Superior temporal gyrus (tissue), 1 donor: ENCODE measurements around the gene ZNF141.
"Not testable (repeated sequence)": the region's sequence is repeated elsewhere in the genome, so short reads cannot be mapped to it uniquely, and the experiment has no call there.

Source experiments
- DNase-seq: peaks from one replicate; pipeline ENCODE4 v3.0.0-alpha.2; 2016; ENCODE audit errors: extremely low spot score

ZNF141 gene

DNA sequence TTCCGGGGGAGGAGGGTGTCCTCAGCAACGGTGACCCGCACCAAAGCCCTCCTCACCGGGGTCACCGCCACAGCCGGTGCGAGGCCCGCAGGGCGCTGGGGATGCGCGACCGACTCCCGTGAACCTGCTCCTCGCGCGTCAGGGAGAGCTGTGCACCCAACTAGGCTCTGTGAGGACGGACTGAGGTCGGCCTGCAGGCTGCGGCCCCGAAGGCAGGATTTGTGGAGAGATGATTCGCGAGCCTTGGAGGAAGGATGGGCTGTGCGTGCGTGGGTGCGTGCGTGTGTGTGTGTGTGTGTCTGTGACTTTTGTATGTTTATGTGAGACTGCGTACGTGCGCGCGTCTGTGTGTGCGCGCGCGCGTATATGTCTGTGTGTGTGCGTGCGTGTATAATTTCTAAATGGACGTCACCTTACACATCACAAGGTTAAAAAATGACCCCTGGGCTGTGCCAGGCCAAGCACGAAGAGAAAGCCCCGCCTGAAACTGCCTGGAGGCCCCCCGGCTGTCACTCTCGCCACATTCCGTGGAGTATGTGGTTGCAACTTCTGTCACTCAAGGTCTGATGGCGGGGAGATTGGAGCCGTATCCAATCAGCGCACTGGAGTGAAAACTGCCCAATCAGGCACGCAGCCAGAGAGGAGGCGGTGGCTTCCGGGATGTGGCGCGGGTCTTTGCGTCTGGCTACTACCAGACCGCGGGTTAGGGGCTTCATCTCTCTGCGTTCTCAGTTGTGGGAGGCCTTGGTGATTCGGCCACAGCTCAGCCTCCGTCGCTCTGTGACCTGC is at the start of gene ZNF141:
Gene ZNF141 (plus strand): TSS at position 672 of the 789 bp plus-strand sequence. CDS start 170 bp downstream, outside the sequence.
- peak; percentile 99 for DNase-seq

DNA sequence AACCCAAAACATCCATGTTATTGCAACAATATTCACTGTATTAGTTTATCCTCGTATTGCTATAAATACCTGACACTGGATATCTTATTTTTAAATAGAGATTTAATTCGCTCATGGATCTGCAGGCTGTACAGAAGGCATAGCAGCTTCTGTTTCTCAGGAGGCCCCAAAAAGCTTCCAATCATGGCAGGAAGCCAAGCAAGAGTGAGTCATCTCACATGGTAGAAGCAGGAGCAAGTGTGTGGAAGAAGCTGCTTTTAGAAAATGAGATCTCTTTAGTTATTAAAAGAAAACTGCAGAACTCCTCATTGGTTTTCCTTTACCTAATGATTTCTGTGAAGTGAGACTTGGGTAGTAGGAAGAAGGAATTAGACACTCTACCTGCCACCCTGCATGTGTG is 48.7 kb upstream of the ZNF141 start:
- no peak for DNase-seq

DNA sequence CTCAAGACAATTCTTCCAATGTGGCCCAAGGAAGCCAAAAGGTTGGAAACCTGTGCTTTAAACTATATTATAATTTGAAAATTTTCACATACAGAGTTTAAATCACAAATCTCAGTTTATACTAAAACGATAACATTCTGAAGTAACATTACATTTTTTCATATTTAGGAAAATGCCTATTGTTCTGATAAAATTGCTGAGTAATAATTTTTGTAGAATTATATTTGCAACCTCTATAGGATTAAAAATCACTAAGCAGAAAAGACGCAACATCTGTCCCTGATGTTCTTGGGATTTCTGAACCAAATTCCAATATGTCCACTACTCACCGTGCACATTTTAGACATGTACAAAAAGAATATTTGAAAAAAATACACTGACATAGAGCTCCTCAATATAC is 42.9 kb upstream of the ZNF141 start:
- no peak for DNase-seq

DNA sequence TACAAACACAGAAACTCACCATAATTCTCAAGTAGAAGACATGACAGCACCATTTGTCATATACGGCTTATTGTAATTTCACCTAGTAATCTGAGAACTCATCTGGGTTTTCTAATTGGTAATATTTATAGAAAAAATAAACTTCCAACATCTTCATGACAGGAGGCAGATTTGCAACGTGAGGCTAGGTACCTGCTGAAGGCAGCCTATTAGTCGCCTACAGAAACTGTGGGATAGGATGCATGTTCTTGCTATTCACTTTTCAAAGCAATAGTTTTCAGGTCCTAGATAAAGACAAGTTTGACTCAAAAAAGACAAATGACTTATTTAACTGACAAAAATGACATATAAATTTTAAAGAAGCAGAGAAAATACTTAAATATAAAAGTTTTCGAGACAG is 35.2 kb upstream of the ZNF141 start:
- no peak for DNase-seq

DNA sequence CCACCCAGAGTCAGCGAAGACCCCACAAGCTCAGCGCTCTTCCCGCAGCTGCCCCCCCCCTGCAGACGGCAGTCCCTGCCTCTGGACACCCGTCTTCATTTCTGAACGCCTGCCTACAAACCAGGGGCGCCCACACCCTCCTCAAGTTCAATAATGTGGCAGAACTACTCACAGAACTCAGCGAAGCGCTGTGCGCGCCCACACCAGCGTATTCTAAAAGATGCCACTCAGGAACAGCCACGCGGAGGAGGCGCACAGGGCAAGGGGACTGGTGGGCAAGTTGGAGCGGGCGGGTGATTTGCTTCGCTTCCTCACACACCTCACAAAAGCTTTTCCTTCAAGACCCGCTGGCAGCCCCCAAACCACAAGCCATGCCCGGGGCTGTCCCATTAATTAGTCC is 33.1 kb upstream of the ZNF141 start:
- DNase-seq, result not testable (repeated sequence)

DNA sequence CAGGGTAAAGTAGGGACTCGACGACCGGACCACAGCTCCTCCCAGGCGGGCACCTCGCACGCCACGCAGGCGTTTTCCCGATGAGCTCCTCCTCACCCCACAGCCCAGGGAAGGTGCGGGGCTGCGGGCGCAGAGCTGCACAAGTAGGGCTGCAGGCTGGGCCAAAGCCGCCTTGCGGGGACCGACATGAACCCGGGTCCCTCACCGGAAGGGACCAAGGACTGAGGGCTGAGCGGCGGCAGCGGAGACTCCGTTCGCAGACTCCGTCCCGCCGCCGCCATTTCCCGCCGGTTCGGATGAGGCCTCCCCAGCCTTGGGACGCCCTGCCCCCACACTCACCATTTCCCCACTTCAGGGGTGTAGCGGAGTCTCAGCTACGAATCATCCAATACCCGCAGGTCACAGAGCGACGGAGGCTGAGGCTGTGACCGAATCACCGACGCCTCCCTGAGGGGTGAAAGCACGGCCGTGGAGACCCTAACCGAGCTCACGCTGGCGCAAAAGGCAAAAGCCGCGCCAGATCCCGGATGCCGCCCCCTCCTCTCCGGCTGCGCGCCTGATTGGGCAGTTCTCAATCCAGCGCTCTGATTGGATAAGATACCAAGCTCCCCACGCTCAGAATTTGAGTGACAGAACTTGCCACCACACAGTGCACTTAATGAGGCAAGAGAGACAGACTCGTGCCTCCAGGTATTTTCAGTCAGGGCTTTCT is 32.5 kb upstream of the ZNF141 start, which contains the start of gene ZNF732:
Gene ZNF732 (minus strand): TSS at position 506 of the 712 bp plus-strand sequence. CDS start 164 bp downstream, at position 342.
- peak; percentile 18 for DNase-seq

DNA sequence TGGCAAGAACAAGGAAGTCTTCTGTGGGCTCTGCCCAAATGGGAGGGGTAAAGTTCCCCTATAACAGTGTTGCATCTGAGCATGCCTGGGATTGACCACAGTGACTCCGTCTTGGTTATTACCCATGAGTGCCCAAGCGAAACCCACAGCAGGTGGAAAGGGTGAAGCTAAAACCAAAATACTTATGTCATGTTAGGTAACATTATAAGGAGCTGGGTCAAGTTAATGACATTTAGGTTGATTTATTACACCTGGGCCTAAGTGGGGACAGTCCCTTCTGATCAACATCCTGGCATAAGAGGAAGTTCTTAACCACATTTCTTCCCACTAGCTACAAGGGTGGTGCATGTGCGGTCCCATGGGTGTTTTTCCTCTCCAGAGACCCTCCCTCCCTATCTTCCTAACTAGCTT is 31.1 kb upstream of the ZNF141 start:
- no peak for DNase-seq

DNA sequence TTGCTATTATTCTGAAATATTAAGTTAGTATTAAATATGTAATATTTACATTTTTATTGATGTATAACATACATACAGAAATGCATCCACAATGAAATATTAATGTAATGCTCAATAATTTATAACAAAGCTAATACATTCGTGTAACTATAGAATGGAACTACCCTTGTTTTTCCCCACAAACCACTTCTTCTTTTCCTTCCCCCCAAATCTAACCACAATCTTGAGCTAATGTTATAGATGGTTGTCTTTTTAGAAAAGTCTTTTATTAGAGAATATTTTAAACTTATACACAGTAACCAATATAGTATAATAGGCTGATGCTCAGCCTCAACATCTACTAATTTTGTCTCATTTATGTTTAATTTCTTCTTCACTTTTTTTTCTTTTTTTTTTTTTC is 27.8 kb upstream of the ZNF141 start:
- no peak for DNase-seq

DNA sequence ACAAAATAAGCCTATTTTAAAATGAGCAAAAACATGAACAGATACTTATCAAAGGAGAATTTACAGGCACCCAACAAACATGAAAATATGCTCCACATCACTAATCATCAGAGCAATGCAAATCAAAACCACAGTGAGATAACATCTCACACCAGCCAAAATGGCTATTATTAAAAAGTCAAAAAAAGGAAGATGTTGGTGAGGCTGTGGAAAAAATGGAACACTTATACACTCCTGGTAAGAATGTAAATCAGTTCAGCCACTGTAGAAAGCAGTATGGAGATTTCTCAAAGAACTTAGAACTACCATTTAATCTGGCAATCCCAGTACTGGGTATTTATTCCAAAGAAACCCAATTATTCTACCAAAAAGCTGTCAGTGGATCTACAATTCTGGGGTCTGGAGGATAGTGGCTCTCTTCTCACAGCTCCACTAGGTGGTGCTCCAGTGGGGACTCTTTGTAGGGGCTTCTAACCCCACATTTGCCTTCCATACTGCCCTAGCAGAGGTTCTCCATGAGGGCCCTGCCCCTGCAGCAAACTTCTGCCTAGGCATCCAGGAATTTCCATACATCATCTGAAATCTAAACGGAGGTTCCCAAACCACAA is 23.2 kb upstream of the ZNF141 start:
- no peak for DNase-seq

DNA sequence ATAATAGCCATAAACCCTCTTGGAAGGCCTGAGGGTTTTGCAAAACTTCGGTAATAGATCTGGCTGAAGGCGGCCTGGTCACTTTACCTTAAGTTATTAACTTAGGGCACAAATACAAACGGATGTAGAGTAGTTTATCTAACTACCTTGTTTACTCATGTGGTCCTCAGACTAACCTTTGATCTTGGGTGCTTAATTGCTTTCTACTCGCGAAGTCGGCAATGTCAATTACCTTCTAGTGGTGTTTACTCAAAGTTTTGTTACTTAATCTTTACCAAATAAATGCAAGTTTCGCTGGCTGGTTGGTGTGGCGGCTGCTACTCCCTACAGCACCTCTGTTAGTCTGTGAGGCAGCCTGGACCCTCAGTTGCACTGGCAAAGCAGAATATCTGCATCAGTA is 8.9 kb upstream of the ZNF141 start:
- DNase-seq, result no peak

DNA sequence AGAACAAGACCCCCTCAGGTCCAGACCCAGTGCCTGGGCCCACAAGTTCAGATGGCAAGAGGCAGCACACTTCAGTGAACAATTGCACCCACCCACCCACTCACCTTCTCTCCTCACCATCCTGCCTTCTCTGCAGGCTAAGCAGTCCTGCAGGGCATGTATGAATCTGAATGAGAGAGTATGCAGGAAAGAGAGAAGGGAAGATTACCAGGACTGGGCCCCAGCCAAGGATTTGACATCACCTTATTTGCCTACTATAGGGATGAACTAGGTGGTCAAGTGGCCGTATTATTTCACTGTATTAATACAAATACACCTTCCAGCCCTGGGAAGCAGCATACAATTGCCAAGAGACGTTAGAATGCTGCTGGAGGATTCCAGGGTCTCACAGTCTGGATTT is 2.1 kb upstream of the ZNF141 start:
- no peak for DNase-seq

DNA sequence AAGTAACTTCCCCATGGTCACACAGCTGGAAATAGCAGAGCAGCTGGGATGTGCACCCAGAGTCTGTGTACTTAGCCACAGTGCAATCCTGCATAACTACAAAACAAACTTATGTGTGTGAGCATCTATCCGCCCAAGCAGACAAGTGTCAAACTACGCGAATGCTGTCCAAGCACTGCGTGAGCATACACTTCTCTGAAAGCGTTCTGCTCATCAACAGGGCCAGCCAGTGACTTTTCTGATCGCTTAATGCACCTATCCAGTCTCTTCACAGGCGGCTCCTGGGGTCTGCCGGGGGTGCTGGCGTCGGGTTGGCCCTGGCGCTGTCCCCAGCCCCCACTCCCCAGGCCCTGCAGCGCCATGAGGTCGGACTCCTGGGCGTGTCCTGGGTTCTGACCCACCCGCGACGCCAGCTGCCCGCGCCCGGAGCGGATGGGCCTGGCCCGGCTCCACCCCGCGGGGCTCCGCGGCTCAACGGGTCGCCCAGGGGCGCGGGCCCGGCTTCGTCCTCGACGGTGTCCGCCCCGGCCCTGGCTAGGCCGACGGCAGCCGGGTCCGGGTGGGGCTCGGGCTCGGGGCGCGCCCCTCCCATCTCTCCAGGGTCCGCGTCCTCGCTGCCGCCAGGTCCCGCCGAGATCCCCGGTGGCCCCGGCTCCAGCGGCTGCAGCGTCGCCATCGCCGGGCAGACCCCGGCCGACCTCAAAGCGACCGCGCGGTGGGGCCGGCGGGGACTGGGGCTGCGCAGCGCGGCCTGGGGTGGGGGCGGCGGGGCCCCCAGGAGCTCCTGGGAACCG is 1.3 kb upstream of the ZNF141 start:
- DNase-seq, result peak; percentile 31

DNA sequence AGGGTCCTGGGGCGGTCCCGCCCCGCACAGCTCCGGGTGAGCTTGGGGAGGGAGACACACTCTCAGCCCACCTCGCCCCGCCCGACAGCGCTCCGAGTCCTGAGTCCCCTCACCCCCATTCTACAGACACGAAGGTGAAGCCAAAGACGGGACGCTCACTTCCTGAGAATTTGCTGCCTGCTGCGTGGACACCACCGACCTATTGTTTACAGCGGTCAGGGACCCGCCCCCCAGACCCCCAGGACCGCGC is 796 bp upstream of the ZNF141 start:
- DNase-seq, result peak; percentile 25

DNA sequence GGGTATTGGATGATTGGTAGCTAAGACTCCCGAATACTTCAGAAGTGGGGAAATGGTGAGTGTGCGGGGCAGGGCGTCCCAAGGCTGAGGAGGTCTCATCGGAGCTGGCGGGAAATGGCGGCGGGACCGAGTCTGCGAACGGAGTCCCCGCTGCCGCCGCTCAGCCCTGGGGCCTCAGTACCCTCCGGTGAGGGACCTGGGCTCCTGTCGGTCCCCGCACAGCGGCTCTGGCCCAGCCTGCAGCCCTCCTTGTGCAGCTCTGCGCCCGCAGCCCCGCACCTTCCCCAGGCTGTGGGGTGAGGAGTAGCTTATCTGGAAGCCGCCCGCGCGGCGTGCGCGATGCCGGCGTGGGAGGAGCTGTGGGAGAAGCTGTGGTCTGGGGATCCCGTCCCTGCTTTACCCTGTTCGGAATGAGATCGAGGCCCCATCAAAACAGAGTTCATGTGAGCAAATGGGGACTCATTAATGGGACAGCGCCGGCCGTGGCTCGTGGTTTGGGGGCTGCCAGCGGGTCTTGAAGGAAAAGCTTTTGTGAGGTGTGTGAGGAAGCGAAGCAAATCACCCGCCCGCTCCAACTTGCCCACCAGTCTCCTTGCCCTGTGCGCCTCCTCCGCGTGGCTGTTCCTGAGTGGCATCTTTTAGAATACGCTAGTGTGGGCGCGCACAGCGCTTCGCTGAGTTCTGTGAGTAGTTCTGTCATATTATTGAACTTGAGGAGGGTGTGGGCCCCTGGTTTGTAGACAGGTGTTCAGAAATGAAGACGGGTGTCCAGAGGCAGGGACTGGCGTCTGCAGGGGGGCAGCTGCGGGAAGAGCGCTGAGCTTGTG is 531 bp downstream of the ZNF141 start:
- DNase-seq, result no peak

DNA sequence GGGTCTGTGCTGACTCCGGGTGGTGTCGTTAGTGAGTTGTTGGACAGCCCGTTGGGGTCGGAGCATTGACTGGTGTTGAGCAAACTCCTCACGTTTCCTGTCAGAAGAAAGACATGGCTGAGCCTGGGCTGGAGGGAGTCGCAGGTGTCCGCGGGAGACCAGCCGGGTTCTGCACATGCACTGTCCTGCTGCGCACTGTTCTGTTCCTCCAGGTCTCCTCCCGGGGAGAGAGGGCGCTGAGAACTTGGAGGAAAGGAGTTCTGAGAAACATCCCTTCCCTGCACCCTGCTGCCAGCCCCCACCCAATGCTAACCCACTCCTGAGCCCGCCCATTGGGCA is 1.1 kb downstream of the ZNF141 start:
- DNase-seq, result no peak

DNA sequence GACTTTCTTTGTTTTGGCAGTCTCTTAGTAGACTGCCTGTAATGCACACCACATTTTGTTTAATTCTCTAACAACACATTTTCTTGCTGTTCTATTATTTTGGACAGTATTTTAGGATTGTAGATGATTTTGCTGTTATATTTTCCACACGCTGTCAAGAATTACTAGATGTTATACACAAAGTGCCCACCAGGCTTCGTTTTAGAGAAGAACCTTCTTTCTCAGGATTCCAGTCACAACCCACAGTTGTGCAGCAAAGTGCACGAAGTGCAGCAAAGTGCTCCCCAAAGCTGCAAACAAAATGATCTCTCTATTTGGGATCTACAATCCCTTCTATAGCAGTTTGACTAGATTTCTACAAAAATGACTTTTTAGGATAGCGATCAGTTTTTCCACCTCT is 2.4 kb downstream of the ZNF141 start:
- DNase-seq, result no peak

DNA sequence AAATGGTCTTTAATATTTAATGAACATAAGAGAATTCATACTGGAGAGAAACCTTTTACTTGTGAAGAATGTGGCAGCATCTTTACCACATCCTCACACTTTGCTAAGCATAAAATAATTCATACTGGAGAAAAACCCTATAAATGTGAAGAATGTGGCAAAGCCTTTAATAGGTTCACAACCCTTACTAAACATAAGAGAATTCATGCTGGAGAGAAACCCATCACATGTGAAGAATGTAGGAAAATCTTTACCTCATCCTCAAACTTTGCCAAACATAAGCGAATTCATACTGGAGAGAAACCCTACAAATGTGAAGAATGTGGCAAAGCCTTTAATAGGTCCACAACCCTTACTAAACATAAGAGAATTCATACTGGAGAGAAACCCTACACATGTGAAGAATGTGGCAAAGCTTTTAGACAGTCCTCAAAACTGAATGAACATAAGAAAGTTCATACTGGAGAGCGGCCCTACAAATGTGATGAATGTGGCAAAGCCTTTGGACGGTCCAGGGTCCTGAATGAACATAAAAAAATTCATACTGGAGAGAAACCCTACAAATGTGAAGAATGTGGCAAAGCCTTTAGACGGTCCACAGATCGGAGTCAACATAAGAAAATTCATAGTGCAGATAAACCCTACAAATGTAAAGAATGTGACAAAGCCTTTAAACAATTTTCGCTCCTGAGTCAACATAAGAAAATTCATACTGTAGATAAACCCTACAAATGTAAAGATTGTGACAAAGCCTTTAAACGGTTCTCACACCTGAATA is 35.6 kb downstream of the ZNF141 start:
- DNase-seq, result no peak

DNA sequence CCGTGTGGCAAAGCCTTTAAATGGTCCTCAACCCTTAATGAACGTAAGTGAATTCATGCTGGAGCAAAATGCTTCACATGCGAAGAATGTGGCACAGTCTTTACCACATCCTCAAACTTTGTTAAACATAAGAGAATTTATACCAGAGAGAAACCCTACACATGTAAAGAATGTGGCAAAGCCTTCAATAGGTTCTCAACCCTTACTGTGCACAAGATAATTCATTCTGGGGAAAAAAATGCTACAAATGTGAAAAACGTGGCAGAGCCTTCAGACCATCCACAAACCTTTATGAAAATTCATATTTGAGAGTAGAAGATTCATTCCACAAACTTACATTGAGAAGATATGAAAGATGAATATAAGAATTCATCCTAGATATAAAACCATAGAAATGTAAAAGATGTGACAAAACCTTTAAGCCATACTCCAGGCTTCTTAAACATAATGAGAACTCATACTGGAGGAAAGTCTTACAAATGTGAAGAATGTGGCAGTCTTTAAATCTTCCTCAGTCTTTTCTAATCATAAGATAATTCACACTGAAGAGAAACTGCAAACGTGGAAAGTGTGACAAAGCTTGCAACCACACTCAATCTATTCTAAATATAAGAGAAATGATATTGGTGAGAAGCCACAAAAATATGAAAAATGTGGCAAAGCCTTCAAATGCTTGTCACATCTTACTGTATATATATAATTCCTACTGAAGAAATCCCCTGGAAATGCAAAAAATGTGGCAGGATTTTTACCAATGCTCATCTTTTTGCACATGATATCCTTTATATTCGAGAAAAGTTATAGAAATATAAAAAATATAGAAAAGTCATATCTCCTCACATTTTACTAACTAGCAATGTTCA is 36.9 kb downstream of the ZNF141 start:
- DNase-seq, result no peak

DNA sequence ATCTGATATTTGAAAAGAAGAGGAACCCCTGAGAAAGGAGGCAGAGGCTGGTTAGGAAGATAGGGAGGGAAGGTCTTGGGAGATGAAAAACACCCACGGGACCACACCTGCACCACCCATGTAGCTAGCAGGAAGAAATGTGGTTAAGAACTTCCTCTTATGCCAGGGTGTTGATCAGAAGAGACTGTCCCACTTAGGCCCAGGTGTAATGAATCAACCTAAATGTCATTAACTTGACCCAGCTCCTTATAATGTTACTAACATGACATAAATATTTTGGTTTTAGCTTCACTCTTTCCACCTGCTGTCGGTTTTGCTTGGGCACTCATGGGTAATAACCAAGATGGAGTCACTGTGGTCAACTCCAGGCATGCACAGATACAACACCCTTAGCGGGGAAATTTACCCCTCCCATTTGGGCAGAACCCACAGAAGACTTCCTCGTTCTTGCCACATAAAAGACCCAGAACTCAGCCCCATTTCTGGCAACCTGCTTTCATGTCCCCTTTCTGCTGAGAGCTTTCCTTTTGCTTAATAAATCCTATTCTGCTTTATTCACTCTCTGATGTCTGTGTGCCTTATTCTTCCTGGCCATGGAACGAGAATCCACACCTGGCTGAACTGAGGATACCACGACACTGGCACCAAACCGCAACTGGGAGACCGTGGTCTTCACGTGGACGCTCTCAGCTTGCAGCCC is 46.8 kb downstream of the ZNF141 start:
- DNase-seq, result no peak
